Right lobe of liver (tissue), 4 donors: ENCODE data around the gene ADRM1.

Experiments
- POLR2A ChIP-seq: fragments of 450-650 bp; IDR thresholded peaks from one replicate; pipeline ENCODE4 v1.6.1; 2017; ENCODE audit warnings: antibody characterized with exemption, mild to moderate bottlenecking
- TF ChIP-seq, protein P1 (sequence below), 4 donors: fragments of 200-600 bp in 3 of 4; fragments of 450-650 bp in 1 of 4; IDR thresholded peaks; one replicate each; pipeline versions ENCODE4 v1.5.1 to v1.8.0; 2016 to 2022; ENCODE audit warnings: antibody characterized with exemption in 4 of 4, mild to moderate bottlenecking in 2 of 4
- donor health status: DM: no; HTN: no; CAD: no.
- donor health status: DM: no; HTN: no; CAD: no.
- donor health status: DM: no; HTN: yes; CAD: no.

- TF ChIP-seq, protein P1, sequence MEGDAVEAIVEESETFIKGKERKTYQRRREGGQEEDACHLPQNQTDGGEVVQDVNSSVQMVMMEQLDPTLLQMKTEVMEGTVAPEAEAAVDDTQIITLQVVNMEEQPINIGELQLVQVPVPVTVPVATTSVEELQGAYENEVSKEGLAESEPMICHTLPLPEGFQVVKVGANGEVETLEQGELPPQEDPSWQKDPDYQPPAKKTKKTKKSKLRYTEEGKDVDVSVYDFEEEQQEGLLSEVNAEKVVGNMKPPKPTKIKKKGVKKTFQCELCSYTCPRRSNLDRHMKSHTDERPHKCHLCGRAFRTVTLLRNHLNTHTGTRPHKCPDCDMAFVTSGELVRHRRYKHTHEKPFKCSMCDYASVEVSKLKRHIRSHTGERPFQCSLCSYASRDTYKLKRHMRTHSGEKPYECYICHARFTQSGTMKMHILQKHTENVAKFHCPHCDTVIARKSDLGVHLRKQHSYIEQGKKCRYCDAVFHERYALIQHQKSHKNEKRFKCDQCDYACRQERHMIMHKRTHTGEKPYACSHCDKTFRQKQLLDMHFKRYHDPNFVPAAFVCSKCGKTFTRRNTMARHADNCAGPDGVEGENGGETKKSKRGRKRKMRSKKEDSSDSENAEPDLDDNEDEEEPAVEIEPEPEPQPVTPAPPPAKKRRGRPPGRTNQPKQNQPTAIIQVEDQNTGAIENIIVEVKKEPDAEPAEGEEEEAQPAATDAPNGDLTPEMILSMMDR (IDR thresholded peaks at IDR 0.05): no peak
- no peak for TF ChIP-seq POLR2A
These were observed 34.2 kb downstream of the ADRM1 start for GRCh38 chr20:62336775-62337557.
